Activated CD8-positive, alpha-beta memory T cell treated with anti-CD3 and anti-CD28 coated beads, Interleukin-2, amount 50 U/mL, for 1 hour (primary cell): Measurements from ENCODE around the gene BCO2.

Experiments
- DNase-seq: peaks from one replicate; pipeline ENCODE4 v3.0.0-alpha.2; 2020; ENCODE audit errors: extremely low read depth

BCO2 gene

GRCh38 chr11:112249871-112250610 is 74.7 kb downstream of the BCO2 start:
- DNase-seq, result no peak

DNA sequence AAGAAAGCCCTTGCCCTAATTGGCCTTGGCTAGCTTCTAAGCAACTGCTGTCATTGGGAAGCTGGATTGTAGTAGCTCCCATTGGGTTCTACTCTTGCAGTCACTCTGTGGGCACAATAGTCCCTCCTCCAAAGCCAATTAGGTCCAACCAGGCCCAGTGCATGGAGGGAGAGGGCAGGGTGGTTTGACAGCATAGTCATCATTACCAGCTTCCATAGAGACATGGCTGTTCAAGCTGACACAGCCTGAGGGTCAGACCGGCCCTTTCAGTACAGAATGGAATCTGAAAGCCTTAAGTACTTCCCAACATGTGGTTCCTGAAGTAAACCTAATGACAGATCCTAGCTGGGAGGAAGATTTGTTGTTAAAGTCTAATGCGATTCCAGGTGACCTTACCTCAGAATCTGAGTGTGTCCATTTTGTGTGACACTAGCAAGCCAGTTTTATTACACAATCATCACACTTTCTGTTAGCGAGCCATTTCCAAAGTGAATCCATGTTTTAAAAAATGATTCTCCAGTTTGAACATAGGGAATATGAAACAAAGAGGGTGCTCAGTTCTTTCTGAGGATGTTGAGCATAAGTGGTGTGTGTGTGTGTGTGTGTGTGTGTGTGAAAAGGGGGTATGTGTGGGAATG is 78.4 kb downstream of the BCO2 start:
- DNase-seq, result no peak

- DNase-seq, result no peak
Observed at GRCh38 chr11:112255067-112255720, 79.9 kb downstream of the BCO2 start.

- DNase-seq, result no peak
Observed at GRCh38 chr11:112260490-112260889, 85.2 kb downstream of the BCO2 start, which contains the start of gene PLET1. Gene PLET1 (minus strand): TSS chr11:112260860. CDS start chr11:112260589, 271 bp downstream.

GRCh38 chr11:112265659-112266409 is 90.5 kb downstream of the BCO2 start:
- DNase-seq, result no peak

GRCh38 chr11:112266410-112266778 is 91.1 kb downstream of the BCO2 start:
- no peak for DNase-seq

DNA sequence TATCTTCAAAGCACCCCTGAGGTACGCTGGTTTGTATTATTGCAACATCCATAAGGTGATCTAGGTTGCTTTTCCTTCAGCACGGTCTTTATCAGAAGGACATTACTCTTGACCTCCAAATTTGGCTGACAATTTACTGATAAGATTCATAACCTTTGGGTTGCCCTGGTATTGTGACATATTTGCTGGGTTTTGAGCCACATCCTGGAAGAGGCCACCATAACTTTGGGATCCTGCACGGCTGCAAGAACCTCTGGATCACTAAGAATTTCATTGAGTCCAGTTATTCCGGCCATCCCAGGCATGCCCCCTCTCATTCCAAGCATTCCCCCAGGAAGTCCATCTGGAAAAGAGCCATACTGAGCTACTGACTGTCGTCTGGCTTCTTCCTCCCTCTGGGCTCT is 91.9 kb downstream of the BCO2 start:
- no peak for DNase-seq

DNA sequence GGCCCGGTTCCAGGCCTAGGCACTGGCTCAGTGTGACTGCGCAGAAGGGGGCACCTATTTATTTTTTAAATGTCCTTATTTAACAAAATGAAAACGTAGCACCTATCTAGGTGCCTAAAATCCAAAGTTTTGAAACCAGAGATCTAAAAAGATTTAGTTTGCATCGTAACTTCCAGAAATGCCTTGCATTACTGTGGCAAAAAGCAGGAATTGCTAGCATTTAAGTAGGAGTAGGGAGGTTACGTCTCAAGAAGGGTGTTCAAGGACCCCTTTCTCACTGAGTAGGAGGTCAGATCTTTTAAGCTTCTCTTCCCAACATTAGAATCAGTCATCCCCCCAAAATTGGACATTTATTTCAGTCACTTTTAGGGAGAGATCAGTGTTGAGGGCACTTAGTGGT is 93.1 kb downstream of the BCO2 start:
- no peak for DNase-seq
